GM12892 (cell line): ENCODE measurements around the gene CSRP1.

Experiments used
- POLR2A ChIP-seq: IDR thresholded peaks from 2 replicates; pipeline ENCODE4 v1.6.1; 2011; ENCODE audit warnings: low read depth, low read length, control low read depth
- POLR2AphosphoS5 ChIP-seq: IDR thresholded peaks from 2 replicates; pipeline ENCODE4 v1.6.1; 2011; ENCODE audit warnings: low read depth, low read length, control low read depth
- TAF1 ChIP-seq: IDR thresholded peaks from 2 replicates; pipeline ENCODE4 v1.6.1; 2011; ENCODE audit warnings: low read depth, mild to moderate bottlenecking, control low read depth, low read length, borderline replicate concordance

- TF ChIP-seq POLR2AphosphoS5: no peak
- TF ChIP-seq POLR2A: no peak
- TF ChIP-seq TAF1: no peak
These were observed 37.1 kb upstream of the CSRP1 start for GRCh38 chr1:201543871-201544642.
